ENCODE measurements around the gene DCAF6.

GRCh38 chr1:168089979-168090337 is 153.5 kb downstream of the DCAF6 start:
- TF ChIP-seq TAF1 (IDR thresholded peaks at IDR 0.05; ENCODE audit: borderline replicate concordance, low read depth, low read length), result no peak
- no peak for TF ChIP-seq POLR2A (IDR thresholded peaks at IDR 0.05; ENCODE audit: low read depth, low read length)
- no peak for TF ChIP-seq POLR2AphosphoS5 (IDR thresholded peaks at IDR 0.05; ENCODE audit: low read depth, low read length)
